Mucosa of rectum (tissue), 2 donors: ENCODE results near the gene UBL7.

Experiments
- H3K27ac ChIP-seq, 2 donors: one replicate each; pipeline ENCODE4 v1.7.0; 2013; ENCODE audit warnings: inconsistent platforms in 2 of 2, low read depth in 2 of 2, low read length in 2 of 2
- H3K27me3 ChIP-seq, 2 donors: one replicate each; pipeline ENCODE4 v1.7.0; 2013; ENCODE audit warnings: low read length in 2 of 2; ENCODE audit not compliant: control insufficient read depth in 2 of 2, insufficient read depth in 2 of 2
- H3K36me3 ChIP-seq, 2 donors: one replicate each; pipeline ENCODE4 v1.7.0; 2013; ENCODE audit warnings: low read length in 2 of 2; ENCODE audit not compliant: control insufficient read depth in 2 of 2, insufficient read depth in 2 of 2
- H3K4me1 ChIP-seq, 2 donors: one replicate each; pipeline ENCODE4 v1.7.0; 2013; ENCODE audit warnings: low read length in 2 of 2, mild to moderate bottlenecking in 1 of 2; ENCODE audit not compliant: control insufficient read depth in 2 of 2, insufficient read depth in 2 of 2
- H3K4me3 ChIP-seq, 2 donors: one replicate each; pipeline ENCODE4 v1.7.0; 2013; ENCODE audit warnings: low read length in 2 of 2
- H3K9ac ChIP-seq, 2 donors: one replicate each; pipeline ENCODE4 v1.7.0; 2013; ENCODE audit warnings: low read length in 2 of 2, low read depth in 1 of 2, mild to moderate bottlenecking in 1 of 2
- H3K9me3 ChIP-seq, 2 donors: one replicate each; pipeline ENCODE4 v1.7.0; 2013; ENCODE audit warnings: low read length in 2 of 2; ENCODE audit not compliant: control insufficient read depth in 2 of 2
- donor health status: healthy.
- donor health status: Normal muscosa, but diverticular disease.

UBL7 gene

GRCh38 chr15:74409225-74409624, 51.7 kb downstream of the UBL7 start:
- no peaks in the 10 kb centered on the region for H3K9me3 ChIP-seq
- H3K27me3 ChIP-seq: no peaks in the 10 kb centered on the region
- no peaks in the 10 kb centered on the region for H3K4me1 ChIP-seq
- no peaks in the 10 kb centered on the region for H3K36me3 ChIP-seq
- H3K9ac ChIP-seq: no peak overlapping the region
- H3K27ac ChIP-seq: no peak overlapping the region
- H3K4me3 ChIP-seq: no peak overlapping the region

- no peaks in the 10 kb centered on the region for H3K36me3 ChIP-seq
- no peak overlapping the region for H3K27ac ChIP-seq
- H3K4me1 ChIP-seq: no peaks in the 10 kb centered on the region
- no peaks in the 10 kb centered on the region for H3K27me3 ChIP-seq
- H3K9me3 ChIP-seq: no peaks in the 10 kb centered on the region
- H3K4me3 ChIP-seq: no peak overlapping the region
- no peak overlapping the region for H3K9ac ChIP-seq
These were observed 52.1 kb downstream of the UBL7 start for GRCh38 chr15:74408815-74409214.

- no peak overlapping the region for H3K9ac ChIP-seq
- H3K27me3 ChIP-seq: no peaks in the 10 kb centered on the region
- H3K9me3 ChIP-seq: no peaks in the 10 kb centered on the region
- H3K4me1 ChIP-seq: peaks cover 3% of the 10 kb centered on the region in 2 donors
- no peak overlapping the region for H3K27ac ChIP-seq
- H3K36me3 ChIP-seq: no peaks in the 10 kb centered on the region
- no peak overlapping the region for H3K4me3 ChIP-seq
These were observed 52.6 kb downstream of the UBL7 start for GRCh38 chr15:74408385-74408784.

GRCh38 chr15:74406992-74407705, 53.8 kb downstream of the UBL7 start:
- Histone ChIP-seq H3K9me3 (no peaks in the 10 kb centered on the region), H3K27me3 (no peaks in the 10 kb centered on the region), H3K4me3 (no peak overlapping the region), H3K4me1 (peaks cover 5 to 13% of the 10 kb centered on the region in 2 donors), H3K27ac (no peak overlapping the region), H3K9ac (no peak overlapping the region), H3K36me3 (no peaks in the 10 kb centered on the region)

DNA sequence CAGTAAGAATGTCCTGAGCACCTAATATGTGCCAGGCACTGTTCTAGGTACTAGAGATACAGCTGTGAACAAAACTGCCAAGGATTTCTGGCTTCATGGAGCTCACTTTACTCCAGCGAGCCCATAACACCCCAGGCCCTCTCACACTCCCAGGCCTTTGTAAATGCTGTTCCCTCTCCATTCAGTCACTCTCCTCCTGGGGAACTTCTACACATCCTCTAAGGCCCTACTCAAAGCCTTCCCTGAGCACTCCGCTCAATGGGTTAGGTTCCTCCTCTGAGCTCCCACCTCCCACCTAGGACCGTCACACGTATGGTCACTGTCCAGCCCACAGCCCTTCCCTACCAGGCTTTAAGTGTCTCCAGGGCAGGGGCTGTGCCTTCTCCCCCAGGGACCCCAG, 54.4 kb downstream of the UBL7 start:
- H3K27me3 ChIP-seq: no peaks in the 10 kb centered on the region
- H3K27ac ChIP-seq: no peak overlapping the region
- peaks cover 5 to 14% of the 10 kb centered on the region in 2 donors for H3K4me1 ChIP-seq
- no peak overlapping the region for H3K4me3 ChIP-seq
- H3K9ac ChIP-seq: no peak overlapping the region
- no peaks in the 10 kb centered on the region for H3K36me3 ChIP-seq
- H3K9me3 ChIP-seq: no peaks in the 10 kb centered on the region

GRCh38 chr15:74405823-74406222, 55.1 kb downstream of the UBL7 start:
- Histone ChIP-seq H3K27me3 (no peaks in the 10 kb centered on the region), H3K36me3 (no peaks in the 10 kb centered on the region), H3K27ac (no peak overlapping the region), H3K4me3 (no peak overlapping the region), H3K4me1 (peaks cover 5 to 20% of the 10 kb centered on the region in 2 donors), H3K9me3 (no peaks in the 10 kb centered on the region), H3K9ac (no peak overlapping the region)

- no peak overlapping the region for H3K9ac ChIP-seq
These were observed 56.9 kb downstream of the UBL7 start for GRCh38 chr15:74403991-74404563.

DNA sequence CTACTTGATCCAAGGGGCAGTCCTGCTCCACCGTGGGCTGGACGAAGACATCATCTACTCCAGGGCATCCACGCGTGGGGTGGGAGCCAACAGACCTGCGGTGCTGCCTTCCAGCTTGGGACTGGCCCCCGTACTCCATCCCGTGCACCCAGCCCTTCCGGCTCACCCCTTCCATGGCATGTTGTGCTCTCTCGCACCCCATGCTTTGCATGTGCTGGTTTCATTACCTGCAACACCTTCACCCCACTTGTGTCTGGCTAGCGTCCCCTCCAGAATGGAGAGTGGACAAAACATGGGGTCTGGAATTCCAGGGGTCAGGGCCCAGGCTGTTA, 57.4 kb downstream of the UBL7 start:
- Histone ChIP-seq H3K4me3 (peak overlapping the region in 1 of 2 donors; percentile 37), H3K27me3 (no peaks in the 10 kb centered on the region), H3K4me1 (peaks cover 5 to 20% of the 10 kb centered on the region in 2 donors), H3K27ac (peak overlapping the region in 1 of 2 donors; percentile 71), H3K36me3 (no peaks in the 10 kb centered on the region), H3K9me3 (no peaks in the 10 kb centered on the region), H3K9ac (peak overlapping the region in 1 of 2 donors; percentile 6)

More at GRCh38 chr15:74403991-74404563, 56.9 kb downstream of the UBL7 start:
- H3K9me3 ChIP-seq: no peaks in the 10 kb centered on the region
- no peaks in the 10 kb centered on the region for H3K27me3 ChIP-seq
- peaks cover 5 to 20% of the 10 kb centered on the region in 2 donors for H3K4me1 ChIP-seq
- H3K4me3 ChIP-seq: no peak overlapping the region
- H3K27ac ChIP-seq: peak overlapping the region in 1 of 2 donors; percentile 71
- no peaks in the 10 kb centered on the region for H3K36me3 ChIP-seq

GRCh38 chr15:74402873-74403587, 57.9 kb downstream of the UBL7 start:
- H3K9me3 ChIP-seq: no peaks in the 10 kb centered on the region
- H3K36me3 ChIP-seq: no peaks in the 10 kb centered on the region
- peak overlapping the region in 1 of 2 donors; percentile 37 for H3K4me3 ChIP-seq
- H3K27me3 ChIP-seq: no peaks in the 10 kb centered on the region
- no peak overlapping the region for H3K9ac ChIP-seq
- H3K27ac ChIP-seq: peak overlapping the region in 1 of 2 donors; percentile 71
- peaks cover 5 to 20% of the 10 kb centered on the region in 2 donors for H3K4me1 ChIP-seq

- H3K9ac ChIP-seq: no peak overlapping the region
- H3K9me3 ChIP-seq: no peaks in the 10 kb centered on the region
- peaks cover 5 to 20% of the 10 kb centered on the region in 2 donors for H3K4me1 ChIP-seq
- H3K4me3 ChIP-seq: no peak overlapping the region
- H3K27ac ChIP-seq: peak overlapping the region in 1 of 2 donors; percentile 52
- H3K36me3 ChIP-seq: no peaks in the 10 kb centered on the region
- H3K27me3 ChIP-seq: no peaks in the 10 kb centered on the region
These were observed 58.6 kb downstream of the UBL7 start for GRCh38 chr15:74402337-74402841.
